SH-SY5Y (cell line): ENCODE results near the gene INTS6.

Experiments
- GATA2 ChIP-seq: IDR thresholded peaks from 2 replicates; pipeline ENCODE4 v1.6.1; 2011; ENCODE audit warnings: mild to moderate bottlenecking, low read depth, low read length
- GATA3 ChIP-seq: IDR thresholded peaks from 2 replicates; pipeline ENCODE4 v1.6.1; 2011; ENCODE audit warnings: low read depth, mild to moderate bottlenecking, low read length, moderate library complexity

DNA sequence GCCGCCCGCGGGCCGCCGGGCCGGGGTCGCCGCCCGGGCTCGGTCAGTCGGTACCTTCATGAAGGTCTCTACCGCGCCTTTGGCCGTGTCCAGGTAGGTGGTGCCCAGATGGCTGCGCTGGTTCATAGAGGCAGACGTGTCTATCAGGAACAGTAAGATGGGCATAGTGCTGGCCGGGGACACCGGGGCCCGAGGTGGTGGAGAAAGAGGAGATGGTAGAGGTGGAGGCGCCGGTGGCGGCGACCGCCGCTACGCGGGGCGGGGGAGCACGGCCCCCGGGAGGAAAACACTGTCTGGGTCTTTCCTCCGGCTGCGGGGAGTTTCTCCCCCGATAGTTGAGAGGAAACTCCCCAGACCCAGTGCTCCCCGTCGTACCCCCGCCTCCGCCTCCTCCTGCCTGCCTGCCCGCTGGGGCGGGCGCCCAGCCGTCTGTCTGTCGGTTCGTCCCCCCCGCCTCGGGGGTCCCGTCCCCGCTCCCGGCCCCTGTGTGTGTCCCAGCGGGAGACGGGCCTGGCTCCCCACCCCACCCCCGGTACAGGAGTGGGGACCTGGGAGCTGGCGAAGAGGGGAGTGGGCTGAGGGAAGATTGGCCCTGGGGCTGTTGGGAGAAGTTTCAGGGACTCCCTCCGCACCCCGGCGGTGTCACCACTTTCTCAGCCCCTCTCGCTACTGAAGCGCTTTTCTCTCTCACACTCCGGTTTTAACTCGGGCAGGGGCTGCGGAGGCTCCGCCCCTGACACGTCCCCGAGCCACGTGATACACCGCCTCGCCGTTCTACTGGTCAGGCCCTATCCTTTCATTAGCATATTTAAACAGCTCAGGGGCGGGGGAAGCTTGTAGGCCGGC, at the start of gene INTS6:
- no peak for TF ChIP-seq GATA3
- TF ChIP-seq GATA2: no peak
